HCT116 (cell line): ENCODE results near the gene FAM118B.

ENCODE experiments used
- ATF3 ChIP-seq: IDR thresholded peaks from 2 replicates; pipeline ENCODE4 v1.6.1; 2012
- CEBPB ChIP-seq: IDR thresholded peaks from 2 replicates; pipeline ENCODE4 v1.6.1; 2012; ENCODE audit warnings: low read depth
- CTCF ChIP-seq, 3 experiments: fragments of 200-600 bp in 1 of 3; sonication (generic) in 1 of 3; IDR thresholded peaks in 2 of 3; conservative IDR thresholded peaks in 1 of 3; 2 replicates each; pipeline ENCODE4 v1.5.1; 2012 to 2017; ENCODE audit warnings: low read depth in 2 of 3, low read length in 2 of 3, antibody characterized with exemption in 1 of 3, borderline replicate concordance in 1 of 3, control low read depth in 1 of 3, mild to moderate bottlenecking in 1 of 3, mixed read lengths in 1 of 3, mixed run types in 1 of 3, moderate library complexity in 1 of 3; ENCODE audit not compliant: insufficient read depth in 1 of 3
- EZH2 ChIP-seq: fragments of 200-600 bp; sonication (generic); IDR thresholded peaks from 2 replicates; pipeline ENCODE4 v1.6.1; 2017; ENCODE audit warnings: antibody characterized with exemption, mixed run types
- EZH2phosphoT487 ChIP-seq: fragments of 200-600 bp; IDR thresholded peaks from 2 replicates; pipeline ENCODE4 v1.6.1; 2018; ENCODE audit warnings: antibody characterized with exemption, borderline replicate concordance
- POLR2A ChIP-seq: IDR thresholded peaks from 2 replicates; pipeline ENCODE4 v1.7.0; 2011; ENCODE audit warnings: borderline replicate concordance; ENCODE audit not compliant: insufficient read depth, insufficient read length; ENCODE audit errors: extremely low read depth
- POLR2AphosphoS5 ChIP-seq: IDR thresholded peaks from 2 replicates; pipeline ENCODE4 v1.6.1; 2011; ENCODE audit warnings: mild to moderate bottlenecking, low read depth, low read length, moderate library complexity
- SP1 ChIP-seq: IDR thresholded peaks from 2 replicates; pipeline ENCODE4 v1.6.1; 2012; ENCODE audit warnings: low read depth

- no peak for TF ChIP-seq CTCF (IDR thresholded peaks at IDR 0.05 in 2 of 3, conservative IDR thresholded peaks at IDR 0.05 in 1 of 3; ENCODE audit: borderline replicate concordance in 1 of 3, insufficient read depth in 1 of 3, low read depth in 2 of 3, low read length in 2 of 3)
- no peak for TF ChIP-seq POLR2A
- no peak for TF ChIP-seq POLR2AphosphoS5
- no peak for TF ChIP-seq SP1
- no peak for TF ChIP-seq ATF3
- no peak for TF ChIP-seq CEBPB
- no peak for TF ChIP-seq EZH2phosphoT487
- TF ChIP-seq EZH2: no peak
Measured at GRCh38 chr11:126169291-126169690, 42.3 kb upstream of the FAM118B start.
